ENCODE data around the gene ZNF593OS. TPM values are rescaled to one million over a fixed set of nuclear protein-coding genes. Genes with fewer than 3 reads are reported as not detected.
A peak's percentile ranks its signal among the peaks of the same experiment; 100 is the strongest.

Gene ZNF593OS
- total RNA-seq, 1 experiment from 2014 or later = not detected

GRCh38 chr1:26145041-26145959 is 26.3 kb downstream of the ZNF593OS start:
- intact Hi-C loops (cut with micrococcal nuclease) = loop anchor here (1.0 to 10.0 kb wide), 5 partner anchors 34 to 250 kb away; partner anchors contain the start of gene PDIK1L
- ATAC-seq (peak; percentile 93), DNase-seq (ENCODE audit: low read depth, low spot score) (peak; percentile 89)
- peak overlapping the region; percentile 97 for H2AFZ ChIP-seq (ENCODE audit: low read depth, low read length, poor library complexity, severe bottlenecking)
- H3K4me3 ChIP-seq (replicated peaks in 1 of 2; ENCODE audit: low read depth in 1 of 2, low read length in 2 of 2) = no peak overlapping the region
- H3K9ac ChIP-seq (ENCODE audit: low read length) = no peak overlapping the region
- RAD21 ChIA-PET (ENCODE audit: low non-redundant PET in 1 of 2, low total read pairs in 2 of 2, uncharacterized antibody in 2 of 2, unreplicated experiment in 2 of 2) = interaction anchor here (0.6 to 1.5 kb wide), 8 partner anchors 23 to 246 kb away, joined by 3 to 12 read pairs (median 5); no protein-coding TSS in a partner anchor
- H4K20me1 ChIP-seq (ENCODE audit: insufficient read depth) = no peaks in the 10 kb centered on the region
- no peaks in the 10 kb centered on the region for H3K36me3 ChIP-seq (ENCODE audit: control insufficient read depth in 1 of 2, insufficient read depth in 2 of 2, low read length in 2 of 2)
- peak overlapping the region; percentile 61 for H3K4me2 ChIP-seq (ENCODE audit: low read length)
- H3K4me1 ChIP-seq (ENCODE audit: control insufficient read depth in 1 of 2, insufficient read depth in 2 of 2, low read length in 2 of 2) = peaks cover 14 to 28% of the 10 kb centered on the region in 2 experiments
- H3K27ac ChIP-seq (ENCODE audit: low read depth, low read length) = no peak overlapping the region
- H3K27me3 ChIP-seq (ENCODE audit: insufficient read depth, low read length) = no peaks in the 10 kb centered on the region
- no TSS peak for BruUV-seq (replicated peaks)
- H3K9me2 ChIP-seq (ENCODE audit: insufficient read depth) = no peaks in the 10 kb centered on the region
- H3K79me2 ChIP-seq (ENCODE audit: insufficient read depth, low read length) = no peaks in the 10 kb centered on the region
- no peaks in the 10 kb centered on the region for H3K9me3 ChIP-seq (ENCODE audit: control insufficient read depth in 1 of 2, insufficient read depth in 1 of 2, low read depth in 1 of 2, low read length in 2 of 2)
- POLR2A ChIA-PET = interaction anchor here (1.0 to 1.2 kb wide), 6 partner anchors 12 to 110 kb away, joined by 3 to 7 read pairs (median 4); partner anchors contain the start of gene PDIK1L
- CTCF ChIA-PET = interaction anchor here (0.6 to 4.8 kb wide), 27 partner anchors 9 to 272 kb away, joined by 3 to 71 read pairs (median 5); partner anchors contain the start of genes C1orf232, CNKSR1, FAM110D and PDIK1L
- TF ChIP-seq ZBTB33 (IDR thresholded peaks at IDR 0.05; ENCODE audit: extremely low read depth, insufficient replicate concordance, low read length) = no peak
- no peak for TF ChIP-seq POLR2AphosphoS5 (IDR thresholded peaks at IDR 0.05; ENCODE audit: low read depth, low read length)
- TF ChIP-seq ELF1 (IDR thresholded peaks at IDR 0.05; ENCODE audit: borderline replicate concordance, low read depth) = no peak
- peak; percentile 97 for TF ChIP-seq RAD21 (IDR thresholded peaks at IDR 0.05; ENCODE audit: low read depth)
- no peak for TF ChIP-seq EZH2 (IDR thresholded peaks at IDR 0.05)
- TF ChIP-seq POLR2A (IDR thresholded peaks at IDR 0.05; ENCODE audit: borderline replicate concordance, extremely low read depth, insufficient read depth, insufficient read length) = no peak
- TF ChIP-seq JUND (IDR thresholded peaks at IDR 0.05) = no peak
- no peak for TF ChIP-seq MAX (IDR thresholded peaks at IDR 0.05)
- TF ChIP-seq ZNF274 (IDR thresholded peaks at IDR 0.05; ENCODE audit: low read depth, low read length) = no peak
- TF ChIP-seq CBX3 (IDR thresholded peaks at IDR 0.05; ENCODE audit: low read depth) = no peak
- TF ChIP-seq ZFX (IDR thresholded peaks at IDR 0.05) = no peak
- TF ChIP-seq SP1 (IDR thresholded peaks at IDR 0.05; ENCODE audit: low read depth) = no peak
- TF ChIP-seq EGR1 (IDR thresholded peaks at IDR 0.05; ENCODE audit: low read depth) = no peak
- TF ChIP-seq ATF3 (IDR thresholded peaks at IDR 0.05) = no peak
- peak; percentile 33 for TF ChIP-seq YY1 (IDR thresholded peaks at IDR 0.05; ENCODE audit: extremely low read depth, insufficient replicate concordance, low read depth, low read length)
- TF ChIP-seq CTCF (IDR thresholded peaks at IDR 0.05 in 2 of 3, conservative IDR thresholded peaks at IDR 0.05 in 1 of 3; ENCODE audit: borderline replicate concordance in 1 of 3, insufficient read depth in 1 of 3, low read depth in 2 of 3, low read length in 2 of 3) = peak; percentile 71 to 95 (median 72)
- TF ChIP-seq EZH2phosphoT487 (IDR thresholded peaks at IDR 0.05; ENCODE audit: borderline replicate concordance) = no peak
- TF ChIP-seq TCF7L2 (IDR thresholded peaks at IDR 0.05; ENCODE audit: borderline replicate concordance, extremely low read depth, insufficient read depth, insufficient read length) = no peak
- TF ChIP-seq SRF (IDR thresholded peaks at IDR 0.05; ENCODE audit: low read depth) = no peak
